ENCODE measurements around the gene GMDS.

- TF ChIP-seq CTCF (IDR thresholded peaks at IDR 0.05) (no peak), POLR2A (IDR thresholded peaks at IDR 0.05) (no peak)
Measured at GRCh38 chr6:1892716-1893115, 352.7 kb downstream of the GMDS start.
